Natural killer cell treated with Interleukin-12 subunit alpha and Interleukin-12 subunit beta and Interleukin-15 and Interleukin-18, amount 100 ng/mL, for 72 hours (primary cell): ENCODE results near the gene SCN1B. TPM values are rescaled to one million over a fixed set of nuclear protein-coding genes. Genes with fewer than 3 reads are reported as not detected.

Source experiments
- ATAC-seq, 2 donors: fragments of 150-1000 bp; cut with Tn5 transposase in 1 of 2; sonication (Bioruptor Pico), chemical (Tn5 transposase) in 1 of 2; 2 replicates each; pipeline ENCODE4 v1.10.0; 2021
- DNase-seq: peaks from one replicate; pipeline ENCODE4 v3.0.0; 2022; ENCODE audit warnings: low spot score
- H3K27ac Mint-ChIP-seq, 2 donors: 1 replicate in 1 of 2; 2 replicates in 1 of 2; pipeline ENCODE4 v1.8.0; 2022; ENCODE audit warnings: mixed read lengths in 2 of 2, mild to moderate bottlenecking in 1 of 2, moderate library complexity in 1 of 2
- H3K27me3 Mint-ChIP-seq, 2 donors: 1 replicate in 1 of 2; 2 replicates in 1 of 2; pipeline ENCODE4 v1.8.0; 2022; ENCODE audit warnings: mixed read lengths in 2 of 2
- H3K36me3 Mint-ChIP-seq: one replicate; pipeline ENCODE4 v1.8.0; 2022; ENCODE audit warnings: mixed read lengths
- H3K4me1 Mint-ChIP-seq, 2 donors: 1 replicate in 1 of 2; 2 replicates in 1 of 2; pipeline ENCODE4 v1.8.0; 2022; ENCODE audit warnings: low read depth in 2 of 2, mixed read lengths in 2 of 2, mild to moderate bottlenecking in 1 of 2
- H3K4me3 Mint-ChIP-seq: one replicate; pipeline ENCODE4 v1.8.0; 2022; ENCODE audit warnings: mixed read lengths
- H3K9me3 Mint-ChIP-seq: 2 replicates; pipeline ENCODE4 v1.8.0; 2022; ENCODE audit warnings: mixed read lengths
- total RNA-seq, 2 donors: library from RNA; stranded (reverse); gene quantifications; one replicate each; pipeline ENCODE4 v1.2.3, GENCODE V29; 2022

SCN1B gene
- total RNA-seq, 2 donors from 2014 or later: 0.52 to 0.95 TPM

GRCh38 chr19:35079826-35080225, 49.6 kb downstream of the SCN1B start:
- Mint-ChIP-seq H3K27me3 (peaks cover 6 to 7% of the 10 kb centered on the region in 2 donors), H3K4me3 (no peak overlapping the region), H3K36me3 (no peaks in the 10 kb centered on the region), H3K4me1 (peaks cover 10% of the 10 kb centered on the region in 2 donors), H3K9me3 (no peaks in the 10 kb centered on the region), H3K27ac (no peak overlapping the region)
- ATAC-seq (no peak), DNase-seq (peak; percentile 32)

GRCh38 chr19:35080613-35081170, 50.4 kb downstream of the SCN1B start:
- Mint-ChIP-seq H3K27ac (no peak overlapping the region), H3K4me3 (no peak overlapping the region), H3K36me3 (no peaks in the 10 kb centered on the region), H3K27me3 (peaks cover 0 to 3% of the 10 kb centered on the region in 2 donors), H3K4me1 (peaks cover 9 to 13% of the 10 kb centered on the region in 2 donors), H3K9me3 (no peaks in the 10 kb centered on the region)
- ATAC-seq: no peak
- peak; percentile 31 for DNase-seq

DNA sequence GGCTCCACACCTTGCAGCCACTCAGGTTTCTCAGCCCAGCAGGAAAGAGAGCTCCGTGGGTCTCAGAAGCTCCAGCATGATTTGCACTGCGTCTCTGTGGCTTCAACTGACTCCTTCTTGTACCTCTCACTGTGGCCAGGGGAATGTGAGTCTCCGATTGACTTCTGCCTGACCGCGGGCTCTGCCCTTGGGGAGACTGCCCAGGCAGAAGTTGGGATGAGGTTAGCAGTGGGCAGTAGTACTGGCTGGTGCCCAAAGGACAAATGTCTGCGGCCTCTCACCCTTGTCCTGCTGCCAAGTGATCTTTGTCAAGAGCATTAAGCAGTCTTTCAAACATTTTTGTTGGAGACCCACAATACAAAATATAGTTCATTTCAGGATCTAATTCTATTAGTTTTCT, 50.9 kb downstream of the SCN1B start:
- no peak overlapping the region for H3K27ac Mint-ChIP-seq
- peak; percentile 48 for DNase-seq
- no peaks in the 10 kb centered on the region for H3K36me3 Mint-ChIP-seq
- no peak for ATAC-seq
- H3K4me3 Mint-ChIP-seq: no peak overlapping the region
- peaks cover 0 to 3% of the 10 kb centered on the region in 2 donors for H3K27me3 Mint-ChIP-seq
- no peaks in the 10 kb centered on the region for H3K9me3 Mint-ChIP-seq
- peaks cover 14 to 18% of the 10 kb centered on the region in 2 donors for H3K4me1 Mint-ChIP-seq

DNA sequence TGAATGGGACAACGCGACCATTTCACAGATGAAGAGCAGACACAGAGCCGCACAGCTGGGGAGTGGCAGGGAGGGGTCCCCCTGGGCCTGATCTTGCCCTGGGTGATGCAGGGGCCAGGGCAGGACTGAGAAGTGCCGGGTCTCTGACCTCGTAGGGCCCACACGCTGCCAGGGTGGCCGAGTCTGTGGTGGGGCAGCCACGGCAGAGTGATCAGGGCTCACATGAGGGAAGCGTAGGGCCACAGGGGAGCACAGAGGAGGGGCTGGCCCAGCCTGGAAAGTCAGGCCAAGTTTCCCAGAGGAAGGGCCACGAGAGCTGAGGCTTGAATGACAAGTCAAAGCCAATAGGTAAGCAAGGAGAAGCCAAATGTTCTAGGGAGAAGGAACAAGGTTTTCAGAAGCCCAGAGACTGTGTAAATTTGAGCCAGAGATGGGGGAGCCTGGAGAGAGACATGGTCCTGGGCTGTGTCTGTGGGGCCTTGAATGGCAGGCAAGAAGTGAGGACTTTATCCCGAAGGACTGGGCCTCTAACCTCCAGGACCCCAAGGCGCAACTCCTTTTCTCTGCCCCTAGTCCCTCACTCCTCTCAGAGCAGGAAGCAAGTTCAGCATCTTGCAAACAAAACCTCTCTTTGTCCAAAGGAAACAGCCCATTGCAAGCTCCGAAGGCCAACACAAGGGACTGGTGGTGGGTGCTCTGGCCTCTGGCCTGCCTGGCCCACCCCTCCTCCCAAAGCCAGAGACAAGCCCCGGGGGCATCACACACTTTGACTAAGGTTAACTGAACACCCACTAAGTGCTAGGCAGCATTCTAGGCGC, 53.6 kb downstream of the SCN1B start:
- no peaks in the 10 kb centered on the region for H3K36me3 Mint-ChIP-seq
- H3K27me3 Mint-ChIP-seq: no peaks in the 10 kb centered on the region
- H3K27ac Mint-ChIP-seq: no peak overlapping the region
- DNase-seq (peak; percentile 54), ATAC-seq (no peak)
- peaks cover 9 to 15% of the 10 kb centered on the region in 2 donors for H3K4me1 Mint-ChIP-seq
- no peak overlapping the region for H3K4me3 Mint-ChIP-seq
- no peaks in the 10 kb centered on the region for H3K9me3 Mint-ChIP-seq

GRCh38 chr19:35084509-35084762, 54.2 kb downstream of the SCN1B start:
- H3K4me3 Mint-ChIP-seq: no peak overlapping the region
- peaks cover 9 to 15% of the 10 kb centered on the region in 2 donors for H3K4me1 Mint-ChIP-seq
- H3K36me3 Mint-ChIP-seq: no peaks in the 10 kb centered on the region
- DNase-seq (peak; percentile 35), ATAC-seq (no peak)
- H3K9me3 Mint-ChIP-seq: no peaks in the 10 kb centered on the region
- no peaks in the 10 kb centered on the region for H3K27me3 Mint-ChIP-seq
- H3K27ac Mint-ChIP-seq: no peak overlapping the region

GRCh38 chr19:35085947-35086346, 55.7 kb downstream of the SCN1B start:
- no peaks in the 10 kb centered on the region for H3K36me3 Mint-ChIP-seq
- H3K9me3 Mint-ChIP-seq: no peaks in the 10 kb centered on the region
- peaks cover 9 to 15% of the 10 kb centered on the region in 2 donors for H3K4me1 Mint-ChIP-seq
- no peaks in the 10 kb centered on the region for H3K27me3 Mint-ChIP-seq
- H3K4me3 Mint-ChIP-seq: peak overlapping the region; percentile 32
- DNase-seq: peak; percentile 15
- H3K27ac Mint-ChIP-seq: peak overlapping the region; percentile 56 to 75
- no peak for ATAC-seq

DNA sequence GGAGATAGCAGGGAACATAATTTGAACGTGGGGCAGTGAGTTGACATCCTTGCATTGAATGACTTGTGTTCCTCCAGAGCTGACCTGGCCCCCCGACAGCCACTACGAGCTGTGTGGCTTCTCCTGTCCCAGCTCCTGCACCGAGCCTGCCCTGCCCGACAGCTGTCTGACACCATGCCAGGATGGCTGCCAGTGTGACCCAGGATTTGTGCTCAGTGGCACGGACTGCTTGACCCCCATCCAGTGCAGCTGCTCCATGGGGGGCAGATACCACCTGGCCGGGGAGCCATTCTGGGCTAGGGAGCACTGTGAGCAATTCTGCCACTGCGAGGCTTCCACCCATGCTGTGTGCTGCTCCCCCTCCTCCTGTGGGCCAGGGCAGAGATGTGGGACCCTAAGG, 56.2 kb downstream of the SCN1B start:
- DNase-seq (peak; percentile 52), ATAC-seq (no peak)
- no peaks in the 10 kb centered on the region for H3K9me3 Mint-ChIP-seq
- H3K4me3 Mint-ChIP-seq: no peak overlapping the region
- no peaks in the 10 kb centered on the region for H3K27me3 Mint-ChIP-seq
- H3K36me3 Mint-ChIP-seq: no peaks in the 10 kb centered on the region
- H3K4me1 Mint-ChIP-seq: peaks cover 9 to 15% of the 10 kb centered on the region in 2 donors
- H3K27ac Mint-ChIP-seq: peak overlapping the region; percentile 56 to 75

DNA sequence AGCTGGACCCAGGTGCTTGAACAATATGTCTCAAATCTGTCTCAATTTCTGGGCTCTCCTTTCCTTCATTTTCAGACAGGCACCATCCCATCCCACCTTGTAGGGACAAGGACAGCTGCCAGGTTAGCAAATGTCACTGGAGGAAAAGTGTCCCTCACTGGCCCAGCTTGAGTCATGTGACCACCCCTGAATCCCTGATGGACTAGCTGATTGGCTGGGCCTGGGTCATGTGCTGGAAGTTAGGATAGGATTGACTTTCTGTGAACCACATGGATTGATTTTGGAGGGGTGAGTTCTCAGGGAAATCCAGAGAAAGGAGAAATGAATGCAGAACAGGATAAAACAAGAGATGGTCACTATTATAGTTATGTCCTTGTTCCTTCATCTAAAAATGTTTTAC, 57.1 kb downstream of the SCN1B start:
- no peaks in the 10 kb centered on the region for H3K27me3 Mint-ChIP-seq
- peaks cover 9 to 15% of the 10 kb centered on the region in 2 donors for H3K4me1 Mint-ChIP-seq
- no peak overlapping the region for H3K27ac Mint-ChIP-seq
- H3K36me3 Mint-ChIP-seq: no peaks in the 10 kb centered on the region
- DNase-seq (peak; percentile 16), ATAC-seq (no peak)
- no peaks in the 10 kb centered on the region for H3K9me3 Mint-ChIP-seq
- no peak overlapping the region for H3K4me3 Mint-ChIP-seq

DNA sequence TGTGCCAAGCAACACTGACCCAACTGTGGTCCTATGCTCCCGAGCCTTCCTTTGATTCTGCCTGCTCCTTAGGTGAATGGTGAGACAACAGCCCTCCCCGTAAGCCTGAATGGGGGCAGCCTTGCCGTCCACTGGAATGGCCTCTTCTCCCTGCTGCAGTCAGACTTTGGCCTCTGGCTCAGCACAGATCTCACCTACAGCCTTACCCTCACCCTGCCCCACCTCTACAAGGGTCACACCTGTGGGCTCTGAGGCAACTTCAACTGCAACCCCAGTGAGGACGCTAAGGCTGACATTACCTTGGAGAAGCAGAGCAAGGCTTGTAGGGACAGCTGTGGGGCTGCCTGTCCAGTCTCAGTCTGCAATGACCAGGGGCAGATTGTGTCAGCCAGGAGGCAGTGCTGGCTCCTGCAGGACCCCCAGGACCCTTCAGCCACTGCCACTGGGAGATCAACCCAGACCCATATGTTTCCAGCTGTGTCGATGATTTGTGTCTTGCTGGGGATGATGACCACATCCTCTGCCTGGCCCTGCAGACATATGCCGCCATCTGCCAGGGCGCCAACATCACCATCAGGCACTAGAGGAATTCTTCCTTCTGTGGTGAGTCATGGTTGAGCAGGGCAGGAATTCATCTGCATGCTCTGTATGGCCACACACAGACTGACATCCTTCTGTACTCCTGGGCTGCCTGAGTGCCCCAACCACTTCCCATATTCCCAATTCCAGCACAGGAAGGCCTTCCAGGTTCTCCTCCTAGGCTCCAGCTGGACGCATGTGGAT, 58.1 kb downstream of the SCN1B start:
- Mint-ChIP-seq H3K4me3 (no peak overlapping the region), H3K27me3 (no peaks in the 10 kb centered on the region), H3K9me3 (no peaks in the 10 kb centered on the region)

DNA sequence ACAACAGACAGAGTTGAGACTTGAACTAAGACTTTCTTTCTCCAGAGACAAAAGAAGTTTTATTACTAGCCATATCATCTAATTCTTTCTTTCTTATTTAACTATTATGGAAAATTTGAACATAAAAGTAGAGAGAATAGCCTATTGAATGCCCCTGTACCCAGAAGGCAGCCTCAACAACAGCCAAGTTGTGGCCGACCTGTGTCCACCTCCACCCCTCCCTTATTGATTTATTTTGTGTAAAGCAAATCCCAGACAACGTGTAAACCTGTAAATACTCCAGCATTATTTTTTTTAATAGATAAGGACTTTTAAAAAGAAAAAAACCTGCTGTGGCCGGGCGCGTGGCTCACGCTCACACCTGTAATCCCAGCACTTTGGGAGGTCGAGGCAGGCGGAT, 59.3 kb downstream of the SCN1B start:
- H3K9me3 Mint-ChIP-seq: no peaks in the 10 kb centered on the region
- DNase-seq (no peak), ATAC-seq (no peak)
- H3K4me1 Mint-ChIP-seq: peaks cover 9 to 12% of the 10 kb centered on the region in 2 donors
- no peak overlapping the region for H3K27ac Mint-ChIP-seq
- H3K4me3 Mint-ChIP-seq: no peak overlapping the region
- H3K27me3 Mint-ChIP-seq: no peaks in the 10 kb centered on the region
- no peaks in the 10 kb centered on the region for H3K36me3 Mint-ChIP-seq

More for the DNA sequence above, 58.1 kb downstream of the SCN1B start:
- Mint-ChIP-seq H3K36me3 (no peaks in the 10 kb centered on the region), H3K27ac (no peak overlapping the region), H3K4me1 (peaks cover 9 to 15% of the 10 kb centered on the region in 2 donors)
- ATAC-seq: no peak
- DNase-seq: no peak

Other genes with a start within 250 kb of the SCN1B start
- gene ZNF30, start 103.6 kb upstream of the SCN1B start, total RNA-seq: 1 to 10 TPM; 3.1 to 6.6 TPM
- 1 to 10 TPM; 7.7 to 8.2 TPM for gene ZNF792, start 66.2 kb upstream of the SCN1B start, total RNA-seq
- 100 to 1,000 TPM in 1 of 2 donors, 10 to 100 TPM in 1; 57.8 to 106 TPM for gene GRAMD1A, start 30.1 kb upstream of the SCN1B start, total RNA-seq
- under 1 TPM in 1 of 2 donors, not detected in 1; 0.31 TPM for gene HPN, start 11.3 kb downstream of the SCN1B start, total RNA-seq
- not detected for gene FXYD3, start 85.4 kb downstream of the SCN1B start, total RNA-seq
- gene LGI4, start 104.6 kb downstream of the SCN1B start, total RNA-seq: not detected
- not detected for gene FXYD1, start 108.4 kb downstream of the SCN1B start, total RNA-seq
- gene FXYD7, start 112.8 kb downstream of the SCN1B start, total RNA-seq: not detected
- gene FXYD5, start 124.3 kb downstream of the SCN1B start, total RNA-seq: 100 to 1,000 TPM; 141 to 236 TPM
- not detected for gene FAM187B, start 198.3 kb downstream of the SCN1B start, total RNA-seq
- gene LSR, start 218.5 kb downstream of the SCN1B start, total RNA-seq: 1 to 10 TPM; 1.5 to 2.7 TPM
- 100 to 1,000 TPM in 1 of 2 donors, 10 to 100 TPM in 1; 90.4 to 102 TPM for gene USF2, start 238.5 kb downstream of the SCN1B start, total RNA-seq